Hippocampal formation (tissue), 2 donors: ENCODE data around the gene TTYH2.

Source experiments
- DNase-seq, 2 donors: peaks; one replicate each; lab custom pipeline; 2025; lab: John Stamatoyannopoulos, UW

TTYH2 gene

DNA sequence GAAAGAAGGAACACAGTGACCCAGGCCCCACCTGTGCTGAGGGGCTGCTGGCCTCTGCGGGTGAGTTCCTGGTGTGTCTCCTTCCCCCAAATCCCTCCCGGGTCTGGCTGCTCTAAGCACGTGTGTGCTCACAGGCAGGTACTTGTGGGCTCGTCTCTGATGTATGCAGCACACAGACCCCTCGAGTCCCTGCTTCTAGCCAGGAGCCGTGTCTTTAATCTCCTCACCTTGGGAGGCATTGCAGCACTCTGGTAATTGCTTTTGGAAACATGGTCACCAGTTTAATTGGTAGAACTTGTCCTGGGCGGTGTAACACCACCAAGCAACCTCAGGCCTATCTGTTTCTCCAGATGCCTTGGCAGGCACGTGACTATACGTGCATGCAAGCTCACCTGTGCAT lies 18.7 kb upstream of the TTYH2 start:
- no peak for DNase-seq

GRCh38 chr17:74196541-74197317 lies 16.6 kb upstream of the TTYH2 start:
- DNase-seq: no peak

DNA sequence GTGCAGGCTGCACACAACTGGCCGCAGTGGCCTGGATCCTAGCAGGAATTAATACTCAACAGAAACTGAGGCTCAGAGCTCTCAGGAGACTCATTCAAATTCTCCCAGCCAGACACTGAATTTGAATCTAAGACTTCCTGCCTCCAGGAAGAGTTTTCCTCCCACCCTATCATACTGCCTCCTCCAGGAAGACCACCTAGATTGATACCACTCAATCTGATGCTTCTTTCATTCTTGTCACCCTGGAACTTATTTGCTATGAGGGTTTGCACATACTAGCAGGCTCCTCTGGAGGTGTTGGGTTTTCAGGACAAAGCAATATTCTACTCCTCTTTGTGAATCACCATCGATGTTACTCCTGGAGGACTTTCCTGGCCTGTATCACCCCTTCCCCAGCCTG lies 15.6 kb upstream of the TTYH2 start:
- no peak for DNase-seq

DNA sequence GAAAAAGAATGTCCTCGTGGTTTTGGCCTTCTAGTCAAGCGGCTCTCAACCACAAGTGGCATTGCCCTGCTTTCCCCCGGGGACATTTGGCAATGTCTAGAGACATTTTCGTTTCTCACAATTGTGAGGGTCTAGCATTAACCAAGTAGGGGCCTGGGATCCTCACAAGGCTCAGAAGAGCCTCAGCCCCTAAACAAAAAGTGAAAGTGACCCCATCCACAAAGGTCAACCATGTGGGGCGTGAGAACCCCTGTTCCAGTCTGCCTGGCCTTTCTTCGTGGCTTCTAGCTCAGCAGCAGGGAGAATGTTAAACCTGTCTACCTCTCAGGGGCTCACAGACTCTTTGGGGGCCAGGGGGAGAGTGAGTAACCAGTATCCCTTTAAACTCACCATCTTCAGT lies 14.7 kb upstream of the TTYH2 start:
- no peak for DNase-seq

- peak; percentile 50 to 55 for DNase-seq
These were observed 13.9 kb upstream of the TTYH2 start for GRCh38 chr17:74199306-74200092.

GRCh38 chr17:74200112-74200511 lies 13.3 kb upstream of the TTYH2 start:
- no peak for DNase-seq

DNA sequence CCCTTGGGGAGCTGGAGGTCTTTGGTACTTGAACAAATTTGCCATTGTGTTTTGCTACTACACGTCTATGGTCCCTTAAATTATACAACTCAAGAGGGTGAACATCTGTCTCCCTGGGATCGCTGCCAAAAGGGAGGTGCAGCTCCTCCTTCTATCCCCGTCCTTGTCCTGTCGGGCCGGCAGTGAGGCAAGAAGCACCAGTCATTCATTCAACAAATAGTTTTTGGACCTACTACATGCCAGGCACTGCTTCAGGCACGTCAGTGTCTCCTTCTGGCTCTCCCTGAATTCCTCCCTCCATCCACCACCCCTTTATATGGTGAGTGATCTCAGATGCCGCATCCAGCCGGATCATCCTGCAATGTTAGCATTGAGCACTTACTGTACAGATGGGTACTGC lies 12.1 kb upstream of the TTYH2 start:
- no peak for DNase-seq

DNA sequence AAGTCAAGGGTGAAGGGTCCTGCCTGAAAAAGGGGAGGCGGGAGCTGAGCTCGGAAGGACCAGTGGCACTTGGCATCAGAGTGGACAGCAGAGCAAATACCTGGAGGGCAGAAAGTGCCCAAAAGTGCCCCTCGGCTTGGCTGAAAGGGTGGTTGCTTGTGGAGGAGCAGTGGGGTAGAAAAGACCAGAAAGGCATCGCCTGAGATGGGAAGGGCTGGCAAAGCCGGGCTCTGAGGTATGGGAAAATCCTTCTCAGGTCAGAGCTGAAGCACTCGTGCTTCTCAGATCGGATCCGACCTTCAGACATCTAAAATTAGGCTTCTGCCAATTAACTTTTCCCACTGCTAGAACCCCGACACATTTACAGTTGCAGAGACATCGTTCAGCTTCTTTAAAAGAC lies 11.4 kb upstream of the TTYH2 start:
- no peak for DNase-seq

GRCh38 chr17:74202938-74203337 lies 10.4 kb upstream of the TTYH2 start:
- DNase-seq: no peak

- peak; percentile 90 to 94 for DNase-seq
These were observed 9.7 kb upstream of the TTYH2 start, which contains the start of gene RPL38 for GRCh38 chr17:74203439-74204240. Gene RPL38 (plus strand): TSS chr17:74203678. CDS start chr17:74203956, 278 bp downstream.

DNA sequence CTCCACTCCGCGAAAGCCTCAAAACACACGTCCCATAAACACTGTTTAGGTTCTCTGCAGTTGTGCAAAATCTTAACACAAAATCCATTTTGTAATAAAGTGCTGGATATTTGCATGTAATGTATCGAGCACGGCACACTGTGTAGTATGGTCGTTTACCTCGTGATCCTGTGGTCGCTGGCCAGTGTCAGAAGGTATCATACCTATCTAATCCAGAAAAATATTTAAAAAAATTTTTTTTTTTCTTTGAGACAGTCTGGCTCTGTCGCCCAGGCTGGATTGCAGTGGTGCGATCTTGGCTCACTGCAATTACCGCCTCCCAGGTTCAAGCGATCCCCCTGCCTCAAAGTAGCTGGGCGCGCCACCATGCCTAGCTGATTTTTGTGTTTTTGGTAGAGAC lies 8.9 kb upstream of the TTYH2 start:
- no peak for DNase-seq

GRCh38 chr17:74205274-74205673 lies 8.1 kb upstream of the TTYH2 start:
- no peak for DNase-seq

- no peak for DNase-seq
These were observed 7.0 kb upstream of the TTYH2 start for GRCh38 chr17:74206332-74206818.

DNA sequence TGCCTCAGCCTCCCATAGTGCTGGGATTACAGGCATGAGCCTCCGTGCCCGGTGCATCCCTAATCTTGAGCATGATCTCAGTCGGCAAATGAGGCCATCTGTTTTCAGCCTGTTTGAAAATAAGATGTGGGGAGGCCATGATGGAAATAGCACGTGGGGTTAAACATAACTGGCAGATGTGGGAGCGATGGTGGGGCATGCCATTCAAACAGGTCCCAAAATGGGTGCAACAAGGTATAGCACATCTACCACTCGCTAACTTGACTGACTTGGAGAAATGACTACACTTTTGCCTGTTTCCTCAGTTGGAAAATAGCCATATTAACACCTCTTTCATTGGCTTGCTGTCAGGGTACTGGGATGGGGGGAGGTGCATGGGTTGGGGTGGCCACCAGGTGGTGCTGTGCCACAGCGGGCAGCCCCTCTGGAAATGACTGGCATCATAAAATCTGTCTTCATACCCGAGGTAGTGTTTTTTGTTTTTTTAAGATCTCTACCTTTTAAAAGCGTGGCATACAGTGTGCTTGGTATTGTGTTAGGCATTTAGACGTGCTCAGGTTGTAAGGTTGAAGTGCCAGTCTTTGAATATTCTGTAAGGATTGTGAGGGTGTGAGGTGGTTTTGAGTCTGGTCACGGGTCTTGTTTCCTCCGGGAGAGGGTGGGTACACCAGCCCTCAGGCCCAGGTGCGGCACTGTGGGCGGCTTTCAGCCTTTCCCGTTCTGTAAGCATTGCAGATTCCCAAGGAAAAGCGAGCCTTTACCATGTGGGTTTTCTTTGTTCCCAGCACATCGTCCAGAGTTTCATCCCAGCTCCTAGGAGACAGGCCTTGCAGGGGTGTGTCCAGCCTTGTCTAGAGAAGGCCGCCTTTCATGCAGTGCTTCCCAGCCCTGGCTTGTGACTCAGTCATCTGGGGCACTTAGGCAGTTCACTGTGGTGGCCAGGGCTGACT lies 2.9 kb upstream of the TTYH2 start:
- peak; percentile 73 to 76 for DNase-seq

DNA sequence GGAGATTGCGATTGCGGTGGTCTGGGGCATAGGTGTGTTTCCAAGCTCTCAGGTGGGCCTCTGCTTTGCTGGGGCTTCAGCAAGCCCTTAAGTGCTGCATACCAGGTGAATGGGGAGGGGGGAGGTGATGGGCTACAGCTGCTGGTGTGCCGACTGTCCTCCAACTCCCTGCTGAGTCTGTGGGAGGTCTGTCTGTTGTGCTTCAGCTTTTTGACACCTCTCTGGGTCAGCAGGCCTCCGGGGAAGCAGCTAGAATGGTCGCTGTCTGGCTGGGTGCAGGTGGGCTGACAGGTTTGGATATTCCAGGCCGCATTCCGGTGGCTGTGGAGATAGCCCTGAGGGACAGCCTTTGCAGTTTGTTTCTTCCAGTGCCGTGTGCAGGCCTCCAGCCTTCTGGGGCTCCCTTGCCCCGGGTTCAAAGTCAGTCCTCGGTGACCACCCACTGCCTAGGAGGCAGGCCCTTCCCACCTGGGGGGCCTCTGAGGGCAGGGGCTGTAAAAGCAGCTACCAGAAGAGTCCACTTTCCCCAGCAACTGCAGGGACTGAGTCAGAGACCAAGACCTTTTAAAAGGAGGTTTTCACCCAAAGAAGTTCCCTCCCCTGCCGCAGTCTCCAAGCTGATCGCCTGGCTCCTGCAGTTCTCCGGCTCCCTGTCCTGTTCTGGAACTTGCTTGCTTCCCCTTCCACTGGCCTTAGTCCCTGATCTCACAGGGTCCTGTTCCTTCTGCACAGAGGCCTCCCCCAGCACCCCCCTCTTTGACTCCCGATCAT lies 2.0 kb upstream of the TTYH2 start:
- DNase-seq: no peak

- DNase-seq: no peak
These were observed 1.5 kb upstream of the TTYH2 start for GRCh38 chr17:74211912-74212208.

- DNase-seq: no peak
These were observed 1.0 kb upstream of the TTYH2 start for GRCh38 chr17:74212209-74212912.

DNA sequence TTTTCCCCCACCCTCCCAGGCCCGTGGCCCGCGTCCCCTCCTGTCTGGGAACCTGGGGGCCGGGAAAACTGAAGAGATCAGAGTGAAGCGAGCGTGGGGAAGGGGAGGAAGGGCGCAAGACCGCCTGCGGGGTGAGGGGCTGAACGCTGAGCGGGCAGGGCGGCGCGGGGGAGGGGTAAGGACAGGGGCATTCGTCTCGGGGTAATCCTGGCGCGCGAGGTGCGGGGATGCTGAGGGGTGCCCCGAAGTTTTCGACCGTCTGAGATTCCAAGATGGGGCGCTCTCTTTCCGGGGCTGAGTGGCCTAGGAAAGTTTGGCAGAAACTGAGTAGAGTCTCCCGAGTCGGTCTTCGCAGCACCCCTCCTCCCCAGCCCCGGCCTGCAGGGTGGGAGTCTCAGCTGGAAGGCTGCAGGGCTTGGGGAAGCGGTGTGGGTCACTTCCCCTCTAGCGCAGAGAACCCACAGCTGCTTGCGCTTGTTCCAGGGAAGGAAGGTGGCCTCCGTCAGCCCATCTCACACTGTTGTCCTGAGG lies 555 bp downstream of the TTYH2 start:
- peak; percentile 21 to 44 for DNase-seq

DNA sequence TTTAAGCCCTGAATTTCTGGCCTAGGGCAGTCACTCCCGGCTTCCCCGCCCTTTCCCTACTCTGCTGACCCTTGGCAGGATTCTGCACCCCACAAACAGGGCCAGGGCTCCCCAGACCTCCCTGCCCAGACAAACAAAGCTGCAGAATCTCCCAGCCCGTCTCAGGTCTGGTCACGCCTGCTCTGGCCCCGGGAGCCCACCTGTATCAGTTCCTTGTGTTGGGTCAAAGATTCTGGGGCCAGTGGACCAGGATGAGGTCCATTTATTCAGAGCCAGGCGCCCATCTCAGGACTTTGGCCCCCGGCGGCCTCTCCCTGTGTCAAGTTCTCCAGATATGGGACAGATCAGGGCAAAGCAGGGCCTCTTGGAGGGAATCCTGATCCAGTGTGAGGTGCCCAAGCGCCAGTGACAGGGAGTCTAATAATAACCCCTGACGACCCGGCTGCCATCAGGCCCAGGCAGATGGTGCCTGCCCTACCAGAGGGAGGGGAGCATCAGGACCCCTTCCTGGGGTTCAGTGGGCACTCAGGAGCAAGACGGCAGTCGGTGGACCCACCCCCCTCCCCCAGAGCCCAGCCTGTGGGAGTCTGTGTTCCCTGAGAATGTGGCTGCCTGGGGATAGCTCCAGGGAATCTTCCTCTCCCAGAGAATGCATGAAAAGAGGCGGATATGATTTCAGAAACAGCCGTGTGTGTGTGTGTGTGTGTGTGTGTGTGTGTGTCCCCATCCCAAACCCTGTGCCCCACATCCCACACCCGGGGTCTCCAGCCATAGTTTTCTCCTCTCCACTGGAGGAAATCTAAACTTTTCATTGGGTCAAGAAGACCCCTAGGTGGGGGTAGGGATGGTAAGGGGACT lies 1.3 kb downstream of the TTYH2 start:
- no peak for DNase-seq
